HEK293 (cell line): ENCODE measurements around the gene FIS1.
"Not testable (repeated sequence)": the region's sequence is repeated elsewhere in the genome, so short reads cannot be mapped to it uniquely, and the experiment has no call there.

Experiments used
- CTCF ChIA-PET: fragments of 350-600 bp; formaldehyde crosslinking; extraction: SDS; loops from one replicate; lab custom pipeline; 2021; ENCODE audit warnings: antibody characterized with exemption; lab: Yijun Ruan, JAX
- POLR2A ChIA-PET: fragments of 300-600 bp; formaldehyde crosslinking; extraction: SDS; loops from one replicate; lab custom pipeline; 2020; ENCODE audit warnings: antibody characterized with exemption, inconsistent platforms; lab: Yijun Ruan, JAX
- H3K27ac ChIP-seq: fragments of 200-500 bp; sonication (Bioruptor generic); 2 replicates; pipeline ENCODE4 v1.5.1; 2014; ENCODE audit warnings: low read depth, low read length, control low read depth, inconsistent platforms; ENCODE audit errors: extremely low read depth
- H3K36me3 ChIP-seq, 2 experiments: fragments of 200-500 bp in 1 of 2; sonication (Bioruptor generic) in 1 of 2; 1 replicate in 1 of 2; 2 replicates in 1 of 2; pipeline ENCODE4 v1.5.1; 2014 to 2017; ENCODE audit warnings: inconsistent platforms in 2 of 2, low read length in 2 of 2; ENCODE audit not compliant: control insufficient read depth in 2 of 2, insufficient read depth in 1 of 2
- H3K4me1 ChIP-seq: fragments of 200-500 bp; sonication (Bioruptor generic); 2 replicates; pipeline ENCODE4 v1.5.1; 2014; ENCODE audit warnings: mild to moderate bottlenecking, low read length, inconsistent platforms; ENCODE audit not compliant: control insufficient read depth, insufficient read depth
- H3K4me3 ChIP-seq: 2 replicates; pipeline ENCODE4 v1.5.1; 2011; ENCODE audit warnings: low read depth, mild to moderate bottlenecking, control low read depth, low read length, moderate library complexity
- H3K9me3 ChIP-seq: fragments of 200-500 bp; sonication (Bioruptor generic); 2 replicates; pipeline ENCODE4 v1.5.1; 2014; ENCODE audit warnings: low read depth, low read length, inconsistent platforms; ENCODE audit not compliant: control insufficient read depth, insufficient read depth
- BCL11A ChIP-seq: fragments of 450-650 bp; formaldehyde crosslinking; IDR thresholded peaks from 2 replicates; pipeline ENCODE4 v1.5.1; 2016; ENCODE audit warnings: low read depth, missing biosample characterization, missing genetic modification characterization
- EGR2 ChIP-seq: fragments of 450-650 bp; formaldehyde crosslinking; IDR thresholded peaks from 2 replicates; pipeline ENCODE4 v1.5.1; 2016; ENCODE audit warnings: low read depth, missing biosample characterization, missing genetic modification characterization
- IKZF3 ChIP-seq: fragments of 450-650 bp; IDR thresholded peaks from 2 replicates; pipeline ENCODE4 v1.5.0; 2018; ENCODE audit warnings: missing biosample characterization, mild to moderate bottlenecking, missing genetic modification characterization, moderate library complexity
- OSR2 ChIP-seq: fragments of 450-650 bp; formaldehyde crosslinking; IDR thresholded peaks from 2 replicates; pipeline ENCODE4 v1.5.1; 2016; ENCODE audit warnings: missing biosample characterization, missing genetic modification characterization
- SCRT1 ChIP-seq: fragments of 450-650 bp; formaldehyde crosslinking; IDR thresholded peaks from 2 replicates; pipeline ENCODE4 v1.5.1; 2016; ENCODE audit warnings: missing biosample characterization, missing genetic modification characterization, borderline replicate concordance
- ZFHX2 ChIP-seq: fragments of 450-650 bp; formaldehyde crosslinking; conservative IDR thresholded peaks from 2 replicates; pipeline ENCODE4 v1.5.1; 2016; ENCODE audit warnings: missing biosample characterization, missing genetic modification characterization
- ZNF248 ChIP-seq: fragments of 450-650 bp; formaldehyde crosslinking; IDR thresholded peaks from 2 replicates; pipeline ENCODE4 v1.5.1; 2017; ENCODE audit warnings: missing biosample characterization, missing genetic modification characterization
- ZNF341 ChIP-seq: fragments of 450-650 bp; formaldehyde crosslinking; IDR thresholded peaks from 2 replicates; pipeline ENCODE4; 2016; ENCODE audit warnings: low read depth, missing biosample characterization, missing genetic modification characterization
- ZNF654 ChIP-seq: fragments of 450-650 bp; formaldehyde crosslinking; IDR thresholded peaks from 2 replicates; pipeline ENCODE4 v1.5.1; 2016; ENCODE audit warnings: low read depth, missing biosample characterization, missing genetic modification characterization
- ZNF677 ChIP-seq: fragments of 450-650 bp; IDR thresholded peaks from 2 replicates; pipeline ENCODE4 v1.5.0; 2018; ENCODE audit warnings: missing biosample characterization, mild to moderate bottlenecking, missing genetic modification characterization, moderate library complexity
- ZNF692 ChIP-seq: fragments of 450-650 bp; formaldehyde crosslinking; IDR thresholded peaks from 2 replicates; pipeline ENCODE4 v1.5.1; 2016; ENCODE audit warnings: missing biosample characterization, missing genetic modification characterization
- ZNF707 ChIP-seq: fragments of 450-650 bp; formaldehyde crosslinking; IDR thresholded peaks from 2 replicates; pipeline ENCODE4 v1.5.1; 2016; ENCODE audit warnings: missing biosample characterization, missing genetic modification characterization
- ZNF792 ChIP-seq: fragments of 450-650 bp; formaldehyde crosslinking; IDR thresholded peaks from 2 replicates; pipeline ENCODE4 v1.5.1; 2016; ENCODE audit warnings: missing biosample characterization, missing genetic modification characterization
- ZNF837 ChIP-seq: fragments of 450-650 bp; formaldehyde crosslinking; IDR thresholded peaks from 2 replicates; pipeline ENCODE4 v1.5.1; 2016; ENCODE audit warnings: missing biosample characterization, missing genetic modification characterization
- ZXDB ChIP-seq: fragments of 450-650 bp; formaldehyde crosslinking; IDR thresholded peaks from 2 replicates; pipeline ENCODE4 v1.5.1; 2016; ENCODE audit warnings: missing biosample characterization, missing genetic modification characterization
- TF ChIP-seq, protein P1 (sequence below): fragments of 450-650 bp; formaldehyde crosslinking; IDR thresholded peaks from 2 replicates; pipeline ENCODE4 v1.5.1; 2016; ENCODE audit warnings: missing biosample characterization, missing genetic modification characterization, borderline replicate concordance
- TF ChIP-seq, protein P2 (sequence below): fragments of 450-650 bp; formaldehyde crosslinking; IDR thresholded peaks from 2 replicates; pipeline ENCODE4 v1.5.1; 2016; ENCODE audit warnings: missing biosample characterization, missing genetic modification characterization
- TF ChIP-seq, protein P3 (sequence below): fragments of 450-650 bp; formaldehyde crosslinking; IDR thresholded peaks from 2 replicates; pipeline ENCODE4 v1.5.1; 2016; ENCODE audit warnings: missing biosample characterization, missing genetic modification characterization

FIS1 gene

GRCh38 chr7:101265622-101266516 lies 21.0 kb upstream of the FIS1 start:
- Histone ChIP-seq H3K36me3 (no peaks in the 10 kb centered on the region), H3K27ac (no peak overlapping the region), H3K4me1 (no peaks in the 10 kb centered on the region), H3K9me3 (no peaks in the 10 kb centered on the region), H3K4me3 (no peak overlapping the region)
- ChIA-PET CTCF (interaction anchor here (0.7 to 1.3 kb wide), 3 partner anchors 8 to 31 kb away, joined by 3 to 6 read pairs (median 3); no protein-coding TSS in a partner anchor), POLR2A (interaction anchor here (0.6 kb wide), 1 partner anchor 176 kb away, joined by 3 read pairs; no protein-coding TSS in a partner anchor)
- no peak for TF ChIP-seq ZNF837
- no peak for TF ChIP-seq ZNF248
- TF ChIP-seq ZNF677 (tag by site-specific recombination): no peak
- TF ChIP-seq SCRT1 (tag by site-specific recombination): no peak
- TF ChIP-seq ZNF792 (tag by site-specific recombination): no peak
- TF ChIP-seq BCL11A (tag by site-specific recombination): no peak
- no peak for TF ChIP-seq OSR2 (tag by site-specific recombination)
- TF ChIP-seq, protein P1, sequence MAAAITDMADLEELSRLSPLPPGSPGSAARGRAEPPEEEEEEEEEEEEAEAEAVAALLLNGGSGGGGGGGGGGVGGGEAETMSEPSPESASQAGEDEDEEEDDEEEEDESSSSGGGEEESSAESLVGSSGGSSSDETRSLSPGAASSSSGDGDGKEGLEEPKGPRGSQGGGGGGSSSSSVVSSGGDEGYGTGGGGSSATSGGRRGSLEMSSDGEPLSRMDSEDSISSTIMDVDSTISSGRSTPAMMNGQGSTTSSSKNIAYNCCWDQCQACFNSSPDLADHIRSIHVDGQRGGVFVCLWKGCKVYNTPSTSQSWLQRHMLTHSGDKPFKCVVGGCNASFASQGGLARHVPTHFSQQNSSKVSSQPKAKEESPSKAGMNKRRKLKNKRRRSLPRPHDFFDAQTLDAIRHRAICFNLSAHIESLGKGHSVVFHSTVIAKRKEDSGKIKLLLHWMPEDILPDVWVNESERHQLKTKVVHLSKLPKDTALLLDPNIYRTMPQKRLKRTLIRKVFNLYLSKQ (tag by site-specific recombination): no peak
- no peak for TF ChIP-seq IKZF3 (tag by site-specific recombination)
- TF ChIP-seq ZNF692 (tag by site-specific recombination): no peak
- TF ChIP-seq, protein P2, sequence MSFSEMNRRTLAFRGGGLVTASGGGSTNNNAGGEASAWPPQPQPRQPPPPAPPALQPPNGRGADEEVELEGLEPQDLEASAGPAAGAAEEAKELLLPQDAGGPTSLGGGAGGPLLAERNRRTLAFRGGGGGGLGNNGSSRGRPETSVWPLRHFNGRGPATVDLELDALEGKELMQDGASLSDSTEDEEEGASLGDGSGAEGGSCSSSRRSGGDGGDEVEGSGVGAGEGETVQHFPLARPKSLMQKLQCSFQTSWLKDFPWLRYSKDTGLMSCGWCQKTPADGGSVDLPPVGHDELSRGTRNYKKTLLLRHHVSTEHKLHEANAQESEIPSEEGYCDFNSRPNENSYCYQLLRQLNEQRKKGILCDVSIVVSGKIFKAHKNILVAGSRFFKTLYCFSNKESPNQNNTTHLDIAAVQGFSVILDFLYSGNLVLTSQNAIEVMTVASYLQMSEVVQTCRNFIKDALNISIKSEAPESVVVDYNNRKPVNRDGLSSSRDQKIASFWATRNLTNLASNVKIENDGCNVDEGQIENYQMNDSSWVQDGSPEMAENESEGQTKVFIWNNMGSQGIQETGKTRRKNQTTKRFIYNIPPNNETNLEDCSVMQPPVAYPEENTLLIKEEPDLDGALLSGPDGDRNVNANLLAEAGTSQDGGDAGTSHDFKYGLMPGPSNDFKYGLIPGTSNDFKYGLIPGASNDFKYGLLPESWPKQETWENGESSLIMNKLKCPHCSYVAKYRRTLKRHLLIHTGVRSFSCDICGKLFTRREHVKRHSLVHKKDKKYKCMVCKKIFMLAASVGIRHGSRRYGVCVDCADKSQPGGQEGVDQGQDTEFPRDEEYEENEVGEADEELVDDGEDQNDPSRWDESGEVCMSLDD (tag by site-specific recombination): no peak
- no peak for TF ChIP-seq ZNF654
- no peak for TF ChIP-seq ZNF707 (tag by site-specific recombination)
- no peak for TF ChIP-seq ZXDB (tag by site-specific recombination)
- TF ChIP-seq, protein P3, sequence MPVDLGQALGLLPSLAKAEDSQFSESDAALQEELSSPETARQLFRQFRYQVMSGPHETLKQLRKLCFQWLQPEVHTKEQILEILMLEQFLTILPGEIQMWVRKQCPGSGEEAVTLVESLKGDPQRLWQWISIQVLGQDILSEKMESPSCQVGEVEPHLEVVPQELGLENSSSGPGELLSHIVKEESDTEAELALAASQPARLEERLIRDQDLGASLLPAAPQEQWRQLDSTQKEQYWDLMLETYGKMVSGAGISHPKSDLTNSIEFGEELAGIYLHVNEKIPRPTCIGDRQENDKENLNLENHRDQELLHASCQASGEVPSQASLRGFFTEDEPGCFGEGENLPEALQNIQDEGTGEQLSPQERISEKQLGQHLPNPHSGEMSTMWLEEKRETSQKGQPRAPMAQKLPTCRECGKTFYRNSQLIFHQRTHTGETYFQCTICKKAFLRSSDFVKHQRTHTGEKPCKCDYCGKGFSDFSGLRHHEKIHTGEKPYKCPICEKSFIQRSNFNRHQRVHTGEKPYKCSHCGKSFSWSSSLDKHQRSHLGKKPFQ (tag by site-specific recombination): no peak

- H3K9me3 ChIP-seq, H3K4me1 ChIP-seq, H3K27ac ChIP-seq, POLR2A ChIA-PET, H3K36me3 ChIP-seq, H3K4me3 ChIP-seq: not testable (repeated sequence)
- CTCF ChIA-PET: interaction anchor here (0.7 to 1.2 kb wide), 3 partner anchors 18 to 120 kb away, joined by 3 to 4 read pairs (median 3); no protein-coding TSS in a partner anchor
- TF ChIP-seq ZFHX2 (tag by site-specific recombination) (peak; percentile 45; the same call in 1 of the 2 replicates), ZNF341 (tag by site-specific recombination) (peak; percentile 79), EGR2 (tag by site-specific recombination) (0 out of 2 replicates have a peak, but pooled peaks have one; percentile 31)
These were observed 19.3 kb upstream of the FIS1 start for GRCh38 chr7:101264102-101264706.
